Esophagus muscularis mucosa (tissue), 4 donors: Measurements from ENCODE around the gene ANP32A. TPM values are rescaled to one million over a fixed set of nuclear protein-coding genes. Genes with fewer than 3 reads are reported as not detected.

ENCODE experiments used
- DNase-seq: peaks from one replicate; pipeline ENCODE4 v3.0.0-alpha.2; 2017; ENCODE audit errors: extremely low spot score
- H3K27ac ChIP-seq, 4 donors: fragments of 200-600 bp; sonication (generic); replicated peaks in 1 of 4; 1 replicate in 3 of 4; 2 replicates in 1 of 4; pipeline ENCODE4 v1.5.1; 2016 to 2019; ENCODE audit warnings: mild to moderate bottlenecking in 1 of 4
- H3K27me3 ChIP-seq, 4 donors: fragments of 200-600 bp; sonication (generic); one replicate each; pipeline versions ENCODE4 v1.5.1 to v1.6.0; 2016 to 2019
- H3K36me3 ChIP-seq, 4 donors: fragments of 200-600 bp; sonication (generic); one replicate each; pipeline ENCODE4 v1.5.1; 2016 to 2019
- H3K4me1 ChIP-seq, 4 donors: fragments of 200-600 bp; sonication (generic); one replicate each; pipeline ENCODE4 v1.5.1; 2016 to 2019
- H3K4me3 ChIP-seq, 4 donors: fragments of 200-600 bp; sonication (generic); 1 replicate in 2 of 4; 2 replicates in 2 of 4; pipeline ENCODE4 v1.5.1; 2016 to 2019; ENCODE audit warnings: mild to moderate bottlenecking in 4 of 4, moderate library complexity in 1 of 4
- H3K9me3 ChIP-seq, 4 donors: fragments of 200-600 bp; sonication (generic); 1 replicate in 3 of 4; 2 replicates in 1 of 4; pipeline ENCODE4 v1.5.1; 2016 to 2019
- CTCF ChIP-seq, 3 experiments: fragments of 200-600 bp in 2 of 3; fragments of 450-650 bp in 1 of 3; sonication (generic) in 2 of 3; IDR thresholded peaks; one replicate each; pipeline ENCODE4 v1.5.1; 2017 to 2019; ENCODE audit warnings: antibody characterized with exemption in 3 of 3, mild to moderate bottlenecking in 2 of 3, moderate library complexity in 1 of 3
- EP300 ChIP-seq: sonication (generic); formaldehyde crosslinking; IDR thresholded peaks from one replicate; pipeline ENCODE4 v1.6.1; 2017; ENCODE audit warnings: antibody characterized with exemption
- POLR2A ChIP-seq: fragments of 450-650 bp; IDR thresholded peaks from one replicate; pipeline ENCODE4 v1.6.1; 2017; ENCODE audit warnings: antibody characterized with exemption, moderate library complexity, mild to moderate bottlenecking, low read depth
- POLR2AphosphoS5 ChIP-seq, 2 donors: sonication (generic); formaldehyde crosslinking; IDR thresholded peaks; one replicate each; pipeline ENCODE4 v1.6.1; 2017; ENCODE audit warnings: antibody characterized with exemption in 2 of 2
- WGBS: methylation state at CpG from one replicate; pipeline ENCODE4 v1.1.5; 2018; 5-methylcytosine and 5-hydroxymethylcytosine counted together
- intact Hi-C: fragments of 100-400 bp; cut with DNase I; formaldehyde crosslinking; loops from one replicate; pipeline ENCODE4 v1.15.1; 2023
- total RNA-seq, 4 donors: library from RNA; depleted of rRNA; stranded (reverse); fragments of >200 nt; gene quantifications; one replicate each; pipeline versions ENCODE4 v1.1.0 to v1.2.1, GENCODE V29; 2016

ANP32A gene
- total RNA-seq, 4 donors from 2014 or later, result 35.3 to 64.1 (median 51.1) TPM

- DNase-seq, result no peak
- Histone ChIP-seq H3K36me3 (no peaks in the 10 kb centered on the region), H3K4me1 (no peaks in the 10 kb centered on the region), H3K4me3 (no peak overlapping the region), H3K27me3 (peaks cover 0 to 7% (median 0%) of the 10 kb centered on the region in 4 donors), H3K27ac (no peak overlapping the region), H3K9me3 (peaks cover 0 to 15% (median 12%) of the 10 kb centered on the region in 4 donors)
- WGBS, result 75% methylated on average over 5 of the region's 7 CpGs
- intact Hi-C loops, result no loop called here
- no peak for TF ChIP-seq CTCF (IDR thresholded peaks at IDR 0.05)
- no peak for TF ChIP-seq POLR2AphosphoS5 (IDR thresholded peaks at IDR 0.05)
- TF ChIP-seq EP300, result no peak
- TF ChIP-seq POLR2A, result no peak
Measured at GRCh38 chr15:68852461-68852860, 31.8 kb upstream of the ANP32A start.

GRCh38 chr15:68851971-68852370 is 31.3 kb upstream of the ANP32A start:
- 82% methylated on average over 2 of the region's 2 CpGs for WGBS
- no peak overlapping the region for H3K27ac ChIP-seq
- DNase-seq, result no peak
- TF ChIP-seq EP300, result no peak
- no peak for TF ChIP-seq CTCF (IDR thresholded peaks at IDR 0.05)
- no peak for TF ChIP-seq POLR2AphosphoS5 (IDR thresholded peaks at IDR 0.05)
- TF ChIP-seq POLR2A, result no peak
- H3K4me1 ChIP-seq, result no peaks in the 10 kb centered on the region
- intact Hi-C loops, result no loop called here
- H3K4me3 ChIP-seq, result no peak overlapping the region
- peaks cover 0 to 7% (median 0%) of the 10 kb centered on the region in 4 donors for H3K27me3 ChIP-seq
- no peaks in the 10 kb centered on the region for H3K36me3 ChIP-seq
- peaks cover 0 to 11% (median 8%) of the 10 kb centered on the region in 4 donors for H3K9me3 ChIP-seq

- no peaks in the 10 kb centered on the region for H3K9me3 ChIP-seq
- H3K4me3 ChIP-seq, result no peak overlapping the region
- no peak overlapping the region for H3K27ac ChIP-seq
- peaks cover 0 to 29% (median 9%) of the 10 kb centered on the region in 4 donors for H3K27me3 ChIP-seq
- no peak for TF ChIP-seq POLR2A
- no peak for TF ChIP-seq EP300
- TF ChIP-seq POLR2AphosphoS5 (IDR thresholded peaks at IDR 0.05), result no peak
- TF ChIP-seq CTCF (IDR thresholded peaks at IDR 0.05), result no peak
- H3K4me1 ChIP-seq, result no peaks in the 10 kb centered on the region
- intact Hi-C loops, result no loop called here
- WGBS, result 68% methylated on average over 2 of the region's 2 CpGs
- H3K36me3 ChIP-seq, result no peaks in the 10 kb centered on the region
- DNase-seq, result no peak
Measured at GRCh38 chr15:68849497-68849896, 28.8 kb upstream of the ANP32A start.

GRCh38 chr15:68846851-68847439 is 26.2 kb upstream of the ANP32A start:
- TF ChIP-seq EP300, result no peak
- TF ChIP-seq POLR2AphosphoS5 (IDR thresholded peaks at IDR 0.05), result no peak
- no peak for TF ChIP-seq CTCF (IDR thresholded peaks at IDR 0.05)
- TF ChIP-seq POLR2A, result no peak
- H3K4me3 ChIP-seq, result no peak overlapping the region
- H3K27me3 ChIP-seq, result peaks cover 0 to 55% (median 29%) of the 10 kb centered on the region in 4 donors
- no peaks in the 10 kb centered on the region for H3K36me3 ChIP-seq
- intact Hi-C loops, result no loop called here
- peaks cover 0 to 9% (median 9%) of the 10 kb centered on the region in 4 donors for H3K4me1 ChIP-seq
- H3K9me3 ChIP-seq, result no peaks in the 10 kb centered on the region
- DNase-seq, result no peak
- WGBS, result 94% methylated on average over 3 of the region's 3 CpGs
- H3K27ac ChIP-seq, result no peak overlapping the region
